Stimulated activated naive CD8-positive, alpha-beta T cell treated with anti-CD3 and anti-CD28 coated beads, Interleukin-15, amount 100 ng/mL, for 72 hours (primary cell): Measurements from ENCODE around the gene GJD3.

Experiments
- ATAC-seq: fragments of 150-1000 bp; cut with Tn5 transposase; 2 replicates; pipeline ENCODE4 v1.10.0; 2021; ENCODE audit warnings: mild to moderate bottlenecking, moderate library complexity
- DNase-seq, 2 donors: peaks; one replicate each; pipeline ENCODE4 v3.0.0; 2021 to 2022
- H3K27ac Mint-ChIP-seq, 2 donors: one replicate each; pipeline ENCODE4 v1.8.0; 2022; ENCODE audit warnings: mild to moderate bottlenecking in 2 of 2, mixed read lengths in 2 of 2, moderate library complexity in 2 of 2
- H3K27me3 Mint-ChIP-seq: one replicate; pipeline ENCODE4 v1.8.0; 2022; ENCODE audit warnings: mixed read lengths
- H3K4me1 Mint-ChIP-seq: one replicate; pipeline ENCODE4 v1.8.0; 2022; ENCODE audit warnings: mild to moderate bottlenecking, mixed read lengths
- H3K4me3 Mint-ChIP-seq, 2 donors: one replicate each; pipeline ENCODE4 v1.8.0; 2022; ENCODE audit warnings: mild to moderate bottlenecking in 2 of 2, mixed read lengths in 2 of 2, moderate library complexity in 1 of 2
- H3K9me3 Mint-ChIP-seq, 2 donors: one replicate each; pipeline ENCODE4 v1.8.0; 2022; ENCODE audit warnings: mixed read lengths in 2 of 2

The GJD3 gene

DNA sequence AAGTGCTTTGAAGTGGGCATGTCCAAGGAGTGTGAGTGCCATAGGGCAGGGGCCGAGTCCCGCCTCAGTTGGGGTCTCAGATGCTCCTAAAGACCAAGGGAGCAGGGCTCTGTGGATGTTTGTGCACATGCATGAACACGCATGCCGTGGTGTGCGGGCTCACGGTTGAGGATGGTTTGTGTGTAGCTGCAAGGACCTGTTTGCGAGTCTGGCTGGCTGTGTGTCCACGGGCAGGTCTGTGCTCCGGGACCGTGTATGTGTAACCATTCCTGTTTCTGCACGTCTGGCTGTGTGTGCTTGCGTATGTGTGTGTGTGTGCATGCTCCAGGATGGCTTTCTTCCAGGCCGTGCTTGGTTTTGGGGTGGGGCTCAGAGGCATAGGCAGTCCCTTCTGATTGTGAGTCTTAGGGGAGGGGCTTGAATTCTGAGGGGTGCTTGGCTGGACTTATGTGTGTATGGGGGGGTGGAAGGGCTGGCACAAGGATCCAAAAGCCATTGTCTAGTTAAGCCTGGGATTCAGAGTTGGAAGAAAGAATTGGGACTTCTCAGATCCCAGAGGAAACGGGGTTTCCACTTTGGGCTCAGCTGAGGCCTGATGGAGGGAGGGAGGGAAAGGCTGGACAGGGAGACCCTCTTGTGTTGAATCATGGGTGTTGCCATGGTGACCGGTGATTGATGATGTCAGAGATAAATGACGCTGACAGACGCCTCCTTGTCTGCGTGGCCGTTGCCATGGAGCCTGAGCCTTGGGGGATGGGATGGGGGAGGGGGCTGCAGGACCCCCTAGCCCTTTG lies 14.4 kb downstream of the GJD3 start:
- no peak overlapping the region for H3K4me3 Mint-ChIP-seq
- no peaks in the 10 kb centered on the region for H3K9me3 Mint-ChIP-seq
- DNase-seq (no peak), ATAC-seq (no peak)
- peak overlapping the region in 1 of 2 donors; percentile 69 for H3K27ac Mint-ChIP-seq
- peaks cover 91% of the 10 kb centered on the region for H3K4me1 Mint-ChIP-seq
- H3K27me3 Mint-ChIP-seq, result no peaks in the 10 kb centered on the region

DNA sequence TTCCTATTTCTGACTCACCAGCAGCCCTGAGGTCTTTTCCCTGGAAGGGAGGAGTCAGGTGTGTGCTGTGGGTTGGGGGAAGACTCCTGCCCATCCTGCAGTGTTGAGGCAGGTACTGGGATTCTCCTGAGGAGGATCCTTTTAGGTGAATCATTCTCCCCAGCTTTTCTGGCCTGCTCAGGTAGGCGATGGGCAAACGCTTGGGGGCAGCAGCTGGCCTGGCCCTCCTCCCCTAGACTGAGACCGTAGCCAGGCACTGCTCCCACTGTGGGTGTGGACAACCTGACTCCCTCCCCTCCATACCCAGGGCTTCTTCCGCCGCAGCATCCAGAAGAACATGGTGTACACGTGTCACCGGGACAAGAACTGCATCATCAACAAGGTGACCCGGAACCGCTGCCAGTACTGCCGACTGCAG lies 15.1 kb downstream of the GJD3 start:
- Mint-ChIP-seq H3K9me3 (no peaks in the 10 kb centered on the region), H3K27ac (peak overlapping the region in 1 of 2 donors; percentile 69), H3K4me3 (no peak overlapping the region), H3K4me1 (peaks cover 91% of the 10 kb centered on the region), H3K27me3 (no peaks in the 10 kb centered on the region)
- DNase-seq (no peak), ATAC-seq (no peak)

DNA sequence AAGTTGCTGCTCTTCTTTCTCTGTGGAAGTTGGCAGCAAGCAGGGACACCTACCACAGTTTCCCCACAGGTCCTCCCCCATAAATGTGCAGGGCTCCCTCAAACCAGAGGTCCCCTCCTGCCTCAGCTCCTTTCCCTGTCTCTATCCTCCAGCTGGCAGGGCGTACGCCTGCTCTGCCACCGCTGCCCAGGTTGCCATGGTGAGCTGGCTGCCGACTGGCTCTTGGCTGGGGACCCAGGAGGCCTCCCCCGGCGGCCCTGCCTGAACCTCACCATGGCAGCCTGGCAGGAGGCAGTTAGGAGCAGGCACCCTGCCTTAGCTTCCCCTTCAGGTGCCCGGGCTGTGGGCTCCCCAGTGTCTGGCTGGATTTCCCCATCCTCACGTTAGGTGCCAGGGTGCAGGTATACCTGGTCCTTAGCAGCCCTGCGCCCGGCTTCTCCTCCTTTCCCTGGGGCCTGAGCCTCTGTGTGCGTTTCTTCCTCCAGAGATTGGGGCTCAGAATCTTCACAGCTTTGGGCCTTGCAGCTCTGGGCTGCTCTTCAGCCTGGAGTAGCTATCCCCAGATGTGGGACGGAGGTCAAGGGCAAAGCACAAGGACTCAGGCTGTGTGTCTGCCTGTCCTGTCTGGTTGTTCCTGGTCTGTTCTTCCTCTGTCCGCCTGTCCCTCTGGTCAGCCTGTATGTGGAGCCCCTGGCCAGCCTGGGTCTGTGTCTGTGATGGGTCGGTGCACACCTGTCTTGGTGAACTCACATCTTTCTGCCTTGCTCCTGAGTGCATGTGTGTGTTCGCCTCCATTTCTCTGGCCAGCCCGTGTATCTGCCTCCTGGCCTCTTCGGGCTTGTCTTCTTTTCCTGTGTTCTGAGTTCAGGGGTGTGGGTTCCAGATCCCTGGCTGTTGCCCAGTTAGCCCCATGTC lies 15.7 kb downstream of the GJD3 start:
- ATAC-seq, result no peak
- no peak for DNase-seq
- no peak overlapping the region for H3K4me3 Mint-ChIP-seq
- H3K27me3 Mint-ChIP-seq, result no peaks in the 10 kb centered on the region
- H3K4me1 Mint-ChIP-seq, result peaks cover 92% of the 10 kb centered on the region
- H3K9me3 Mint-ChIP-seq, result no peaks in the 10 kb centered on the region
- H3K27ac Mint-ChIP-seq, result peak overlapping the region in 1 of 2 donors; percentile 72

GRCh38 chr17:40348136-40348504 lies 16.4 kb downstream of the GJD3 start:
- no peak overlapping the region for H3K4me3 Mint-ChIP-seq
- no peaks in the 10 kb centered on the region for H3K27me3 Mint-ChIP-seq
- no peaks in the 10 kb centered on the region for H3K9me3 Mint-ChIP-seq
- peaks cover 94% of the 10 kb centered on the region for H3K4me1 Mint-ChIP-seq
- DNase-seq (no peak), ATAC-seq (no peak)
- no peak overlapping the region for H3K27ac Mint-ChIP-seq

DNA sequence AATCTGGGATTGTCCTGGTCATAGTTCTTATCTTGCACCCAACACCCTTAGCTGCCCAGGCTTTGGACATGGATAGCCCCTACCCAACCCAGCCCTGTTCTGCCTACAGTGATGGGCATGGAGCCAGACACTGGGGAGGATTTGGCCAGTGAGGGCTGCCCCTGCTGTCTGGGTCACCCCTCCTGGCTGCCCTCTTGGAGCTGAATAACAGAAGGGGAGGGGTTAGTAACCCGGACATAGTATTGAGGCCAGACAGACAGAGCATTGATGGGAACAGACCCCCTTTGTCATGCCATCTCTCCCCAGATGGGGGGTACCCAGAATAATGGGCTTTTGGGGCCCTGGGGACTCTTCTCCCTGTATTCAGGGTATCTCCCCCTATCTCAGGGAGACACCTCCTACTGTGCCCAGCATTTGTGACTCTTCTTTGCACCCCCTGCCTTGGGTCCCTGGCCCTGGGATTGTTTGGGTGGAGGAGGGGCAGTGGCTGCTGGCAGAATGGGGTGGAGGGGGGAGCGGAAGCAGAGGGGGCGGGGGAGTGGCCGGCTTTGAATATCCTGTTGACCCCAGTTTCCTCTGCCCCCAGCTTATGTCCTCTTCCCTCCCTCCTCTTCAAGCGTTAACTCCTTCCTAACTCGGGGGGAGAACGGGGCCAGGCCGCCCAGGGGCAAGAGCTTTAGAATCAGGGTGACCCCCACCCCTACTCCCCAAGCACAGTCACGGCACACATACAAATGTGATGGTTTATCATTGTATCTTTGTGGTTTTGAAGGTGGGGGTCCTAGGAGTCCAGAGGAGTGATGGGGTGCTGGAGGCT lies 17.0 kb downstream of the GJD3 start:
- H3K4me3 Mint-ChIP-seq, result peak overlapping the region in 1 of 2 donors; percentile 52
- no peaks in the 10 kb centered on the region for H3K9me3 Mint-ChIP-seq
- H3K27me3 Mint-ChIP-seq, result no peaks in the 10 kb centered on the region
- peaks cover 94% of the 10 kb centered on the region for H3K4me1 Mint-ChIP-seq
- no peak for ATAC-seq
- no peak for DNase-seq
- peak overlapping the region in 1 of 2 donors; percentile 63 for H3K27ac Mint-ChIP-seq

GRCh38 chr17:40346765-40347158 lies 17.8 kb downstream of the GJD3 start:
- DNase-seq (no peak), ATAC-seq (no peak)
- Mint-ChIP-seq H3K4me3 (peak overlapping the region in 1 of 2 donors; percentile 74), H3K27ac (peak overlapping the region; percentile 67 to 88), H3K4me1 (peaks cover 91% of the 10 kb centered on the region), H3K9me3 (no peaks in the 10 kb centered on the region), H3K27me3 (no peaks in the 10 kb centered on the region)

DNA sequence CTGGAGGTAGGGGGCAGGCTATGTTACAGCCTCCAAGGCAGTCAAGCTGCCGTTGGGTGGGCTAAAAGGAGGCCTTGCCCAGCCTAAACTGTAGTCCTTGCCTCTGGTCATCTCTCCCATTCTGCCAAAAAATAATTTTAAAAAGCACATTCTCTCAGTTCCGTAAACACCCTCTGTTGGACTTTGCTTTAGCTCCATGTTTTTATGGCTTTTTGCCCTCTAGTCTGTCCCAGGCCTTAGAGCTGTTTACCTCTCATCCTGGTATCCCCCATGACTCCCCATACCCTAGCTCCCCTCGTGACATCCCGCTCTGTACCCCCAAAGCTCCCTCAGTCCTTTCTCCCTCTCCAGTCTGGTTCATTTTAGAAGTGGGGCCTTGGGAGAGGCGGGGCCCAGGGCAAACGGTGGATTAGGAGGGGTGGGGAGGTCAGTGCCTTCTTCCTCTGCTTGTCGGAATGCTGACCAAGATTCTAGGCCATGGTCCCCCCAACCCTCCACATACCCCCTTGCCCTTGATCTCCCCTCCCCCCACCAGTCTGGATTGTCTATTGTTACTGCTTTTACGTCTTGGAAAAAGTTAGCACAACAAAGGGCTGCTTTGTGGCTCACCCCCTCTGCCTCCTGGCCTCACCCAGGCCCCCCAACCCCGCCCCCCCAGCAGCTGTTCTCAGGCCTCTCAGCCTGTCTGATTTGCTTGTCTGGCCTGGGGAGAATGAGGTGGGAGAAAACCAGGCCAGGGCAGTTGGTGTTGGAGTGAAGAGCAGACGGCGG lies 18.4 kb downstream of the GJD3 start:
- peak overlapping the region; percentile 3 to 67 for H3K27ac Mint-ChIP-seq
- ATAC-seq (no peak), DNase-seq (no peak)
- no peaks in the 10 kb centered on the region for H3K9me3 Mint-ChIP-seq
- peaks cover 87% of the 10 kb centered on the region for H3K4me1 Mint-ChIP-seq
- peak overlapping the region; percentile 74 for H3K4me3 Mint-ChIP-seq
- no peaks in the 10 kb centered on the region for H3K27me3 Mint-ChIP-seq

DNA sequence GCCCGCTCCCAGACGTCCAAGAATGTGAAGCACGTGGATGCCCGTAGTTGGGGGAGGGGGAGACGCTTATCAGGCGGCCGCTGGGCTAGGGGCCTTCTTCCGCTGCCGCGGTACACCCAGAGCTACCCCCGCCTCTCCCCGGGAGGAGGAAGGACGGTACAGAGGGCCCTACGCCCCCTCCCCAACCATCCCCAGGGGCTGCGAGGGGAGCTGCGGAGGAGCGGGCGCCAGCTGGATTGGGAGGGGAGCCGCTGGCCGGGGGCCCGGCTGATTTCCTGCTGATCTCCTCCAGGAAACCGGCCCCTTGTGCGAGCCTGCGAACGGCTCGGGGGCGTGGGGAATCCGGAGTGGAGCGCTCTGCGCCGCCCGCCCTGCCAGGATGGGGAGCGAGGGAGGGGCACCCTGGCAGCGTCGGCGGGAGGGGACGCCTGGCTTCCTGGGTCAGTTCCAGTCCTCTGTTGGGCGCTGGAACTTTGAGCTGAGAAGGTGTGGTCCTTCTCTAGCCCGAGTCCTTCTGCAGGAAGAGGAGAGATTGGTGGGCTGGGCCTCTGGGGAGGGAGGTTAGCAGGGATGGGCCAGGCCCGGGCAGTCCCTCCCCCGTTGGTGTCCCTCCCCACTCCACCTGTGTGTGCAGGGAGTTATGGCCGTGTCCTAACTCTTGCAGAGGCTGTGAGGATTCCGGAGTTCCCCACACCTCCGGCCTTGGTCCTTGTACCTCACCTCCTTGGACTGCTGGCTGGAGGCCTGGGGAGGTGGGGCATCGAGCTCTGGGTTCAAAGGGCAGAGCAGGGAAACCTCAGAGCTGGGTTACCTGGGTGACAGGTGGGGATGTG lies 19.2 kb downstream of the GJD3 start:
- peak overlapping the region; percentile 59 to 61 for H3K27ac Mint-ChIP-seq
- H3K4me3 Mint-ChIP-seq, result peak overlapping the region; percentile 74
- peaks cover 94% of the 10 kb centered on the region for H3K4me1 Mint-ChIP-seq
- ATAC-seq (peak; percentile 7), DNase-seq (no peak)
- no peaks in the 10 kb centered on the region for H3K27me3 Mint-ChIP-seq
- no peaks in the 10 kb centered on the region for H3K9me3 Mint-ChIP-seq

DNA sequence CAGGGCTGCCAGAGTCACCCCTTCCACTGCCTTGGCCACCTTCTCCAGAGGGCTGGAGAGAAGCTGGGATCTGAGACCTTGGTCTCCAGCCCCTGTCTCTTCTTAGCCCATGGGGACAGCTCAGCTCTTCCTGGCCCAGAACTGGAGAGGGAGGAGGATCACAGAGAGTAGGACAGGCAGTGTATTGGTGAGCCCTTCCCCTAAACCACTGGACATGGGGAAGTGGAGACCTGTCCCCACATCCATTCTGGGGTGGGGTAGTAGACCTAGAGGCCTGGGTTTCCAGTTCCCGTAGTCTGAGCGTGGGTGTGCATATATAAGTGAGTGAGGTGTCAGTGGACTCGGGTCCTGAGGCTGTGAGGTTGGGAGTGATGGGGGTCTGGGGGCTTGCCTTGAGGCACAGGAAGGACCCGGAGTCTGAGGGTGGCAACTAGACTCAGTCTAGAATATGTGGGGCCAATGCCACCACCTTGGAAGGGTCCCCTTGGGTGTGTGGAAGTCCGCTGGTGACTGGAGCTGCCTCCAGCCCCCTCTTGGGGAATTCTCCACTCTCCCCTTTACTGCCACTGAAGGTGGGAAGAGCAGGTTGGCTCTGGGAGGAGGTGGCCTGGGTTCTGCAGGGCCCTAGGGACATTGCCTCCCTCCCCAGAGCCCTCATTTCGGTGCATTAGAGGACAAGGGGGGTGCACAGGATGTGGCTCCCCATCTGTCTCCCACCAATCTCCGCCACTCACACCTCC lies 19.9 kb downstream of the GJD3 start:
- DNase-seq (no peak), ATAC-seq (peak; percentile 1)
- Mint-ChIP-seq H3K9me3 (no peaks in the 10 kb centered on the region), H3K27ac (peak overlapping the region; percentile 57 to 59), H3K27me3 (no peaks in the 10 kb centered on the region), H3K4me1 (peaks cover 94% of the 10 kb centered on the region), H3K4me3 (peak overlapping the region; percentile 74)

DNA sequence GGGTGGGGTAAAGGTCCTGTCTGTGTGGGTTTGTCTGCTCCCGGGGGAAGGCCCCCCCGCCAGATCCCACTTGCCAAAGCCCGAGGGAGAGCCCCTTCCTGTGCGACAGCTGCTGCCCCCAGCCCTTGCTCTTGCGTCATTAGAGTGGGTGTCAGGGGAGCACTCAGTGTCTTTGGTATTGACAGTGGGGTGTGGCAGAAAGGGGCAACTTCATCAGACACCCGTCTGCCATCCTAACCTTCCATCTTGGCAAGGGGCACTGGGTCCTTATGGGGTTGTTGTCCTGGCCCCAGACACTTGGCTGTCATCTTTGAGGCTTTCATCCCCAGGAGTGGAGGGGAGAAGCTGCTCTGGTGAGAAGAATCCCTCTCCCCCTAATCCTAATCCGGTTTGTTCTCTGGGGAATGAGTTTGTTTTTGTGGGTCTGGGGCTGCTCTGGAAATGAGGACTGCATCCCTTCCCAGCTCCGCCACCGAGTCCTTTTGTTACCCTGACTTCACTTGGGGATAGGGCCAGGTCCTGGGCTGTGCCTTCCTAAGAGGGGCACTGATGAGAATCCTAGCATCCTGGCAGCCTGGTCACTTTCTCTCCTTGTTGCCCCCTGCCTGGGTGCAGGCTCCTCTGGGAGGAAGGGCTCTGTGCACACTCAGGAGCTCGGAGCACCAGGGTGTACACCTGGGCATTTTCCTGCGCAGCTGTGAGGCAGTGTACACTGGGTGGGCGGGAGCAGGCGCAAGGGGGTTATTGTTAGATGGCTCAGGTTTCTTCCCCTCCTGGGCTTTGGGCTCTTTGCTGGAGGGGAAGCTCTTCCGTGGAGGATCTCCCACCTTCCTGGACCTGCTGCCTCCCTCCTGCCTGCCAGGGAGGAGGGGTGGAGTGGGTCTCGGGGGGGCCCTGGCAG lies 21.1 kb downstream of the GJD3 start:
- DNase-seq (no peak), ATAC-seq (no peak)
- Mint-ChIP-seq H3K27ac (peak overlapping the region; percentile 75 to 93), H3K27me3 (no peaks in the 10 kb centered on the region), H3K9me3 (no peaks in the 10 kb centered on the region), H3K4me1 (peaks cover 91% of the 10 kb centered on the region), H3K4me3 (peak overlapping the region; percentile 80 to 88)

- Mint-ChIP-seq H3K9me3 (no peaks in the 10 kb centered on the region), H3K4me1 (peaks cover 91% of the 10 kb centered on the region), H3K4me3 (peak overlapping the region; percentile 80 to 88), H3K27me3 (no peaks in the 10 kb centered on the region), H3K27ac (peak overlapping the region; percentile 75 to 93)
- no peak for DNase-seq
- ATAC-seq, result no peak
These were observed 21.9 kb downstream of the GJD3 start for GRCh38 chr17:40342504-40343218.

DNA sequence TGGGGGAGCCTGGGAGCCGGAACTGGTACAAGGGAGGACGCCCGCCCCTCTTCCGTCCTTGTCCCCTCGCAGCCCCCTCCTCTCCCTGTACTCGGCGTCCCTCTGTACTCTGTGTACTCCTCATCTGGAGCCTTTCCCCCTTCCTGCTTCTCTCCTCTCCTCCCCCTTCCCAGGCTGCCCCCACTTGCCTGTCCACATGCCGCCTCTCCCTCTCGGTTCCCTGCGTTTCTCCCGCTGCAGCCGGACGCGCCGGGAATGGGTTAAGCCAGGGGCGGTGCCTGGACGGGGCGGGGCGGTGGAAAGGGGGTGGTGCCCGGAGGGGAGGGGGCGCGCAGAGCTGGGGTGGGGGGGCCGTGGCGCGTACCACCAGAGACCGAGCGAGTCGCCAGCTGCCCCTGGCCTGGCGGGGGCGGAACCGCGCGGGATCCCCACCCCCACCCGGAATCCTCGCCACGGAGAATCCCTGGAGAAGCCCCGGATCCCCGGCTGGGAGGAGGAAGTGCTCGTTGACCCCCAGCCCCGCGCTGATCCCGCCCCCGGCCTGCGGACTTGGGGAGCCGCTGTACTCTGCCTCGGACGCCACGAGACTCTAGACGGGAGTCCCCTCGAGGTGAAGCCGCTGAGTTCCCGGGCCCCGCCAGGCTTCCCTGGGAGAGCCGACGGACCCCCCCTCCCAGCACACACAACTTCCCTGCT lies 22.6 kb downstream of the GJD3 start:
- Mint-ChIP-seq H3K9me3 (no peaks in the 10 kb centered on the region), H3K4me3 (peak overlapping the region; percentile 80 to 88), H3K27ac (peak overlapping the region; percentile 43 to 91), H3K27me3 (no peaks in the 10 kb centered on the region), H3K4me1 (peaks cover 91% of the 10 kb centered on the region)
- DNase-seq (no peak), ATAC-seq (no peak)
